ENCODE data around the gene TNS2.

- no peak for TF ChIP-seq TEAD4 (IDR thresholded peaks at IDR 0.05; ENCODE audit: low read length)
- no peak for TF ChIP-seq TEAD4 (CRISPR knock-in tag; IDR thresholded peaks at IDR 0.05; ENCODE audit: borderline replicate concordance)
- no peak for TF ChIP-seq CTCF (IDR thresholded peaks at IDR 0.05 in 2 of 3, conservative IDR thresholded peaks at IDR 0.05 in 1 of 3; ENCODE audit: insufficient read depth in 2 of 3, low read depth in 1 of 3, low read length in 3 of 3)
- no peak for TF ChIP-seq E2F4 (CRISPR knock-in tag; IDR thresholded peaks at IDR 0.05; ENCODE audit: low read depth)
- TF ChIP-seq IRF9 (tag; IDR thresholded peaks at IDR 0.05): no peak
- TF ChIP-seq POLR2AphosphoS5 (IDR thresholded peaks at IDR 0.05; ENCODE audit: control insufficient read depth, insufficient read depth, low read depth, low read length): no peak
- no peak for TF ChIP-seq HCFC1 (IDR thresholded peaks at IDR 0.05; ENCODE audit: low read depth, low read length)
- no peak for TF ChIP-seq MBD1 (CRISPR knock-in tag; IDR thresholded peaks at IDR 0.05)
- TF ChIP-seq CGGBP1 (CRISPR knock-in tag; IDR thresholded peaks at IDR 0.05): no peak
- no peak for TF ChIP-seq NCOA1 (IDR thresholded peaks at IDR 0.05; ENCODE audit: low read depth)
- no peak for TF ChIP-seq ATF3 (IDR thresholded peaks at IDR 0.05)
- no peak for TF ChIP-seq ATF3 (CRISPR knock-in tag; conservative IDR thresholded peaks at IDR 0.05)
- TF ChIP-seq BRF2 (IDR thresholded peaks at IDR 0.05; ENCODE audit: borderline replicate concordance, insufficient read depth, insufficient read length): no peak
These were observed 46.9 kb downstream of the TNS2 start for GRCh38 chr12:53096759-53097158.
